Left ventricle myocardium inferior (tissue), 1 donor: ENCODE results near the gene DSCAML1. TPM values are rescaled to one million over a fixed set of nuclear protein-coding genes. Genes with fewer than 3 reads are reported as not detected.

ENCODE experiments used
- DNase-seq: peaks from one replicate; pipeline ENCODE4 v3.0.0-alpha.2; 2020
- H3K27ac ChIP-seq: fragments of 200-600 bp; replicated peaks from 2 replicates; pipeline ENCODE4 v1.8.0; 2021
- H3K27me3 ChIP-seq: fragments of 200-600 bp; 2 replicates; pipeline ENCODE4 v1.8.0; 2021; ENCODE audit warnings: low read depth
- H3K36me3 ChIP-seq: fragments of 200-600 bp; 2 replicates; pipeline ENCODE4 v1.8.0; 2021
- H3K4me1 ChIP-seq: fragments of 200-600 bp; 2 replicates; pipeline ENCODE4 v1.8.0; 2021
- H3K4me3 ChIP-seq: fragments of 200-600 bp; 2 replicates; pipeline ENCODE4 v1.8.0; 2021; ENCODE audit warnings: mild to moderate bottlenecking, moderate library complexity
- H3K9me3 ChIP-seq: fragments of 200-600 bp; replicated peaks from 2 replicates; pipeline ENCODE4 v1.8.0; 2021
- CTCF ChIP-seq: fragments of 200-600 bp; IDR thresholded peaks from 2 replicates; pipeline ENCODE4 v1.8.0; 2021; ENCODE audit warnings: antibody characterized with exemption, mild to moderate bottlenecking, borderline replicate concordance
- intact Hi-C: fragments of 100-400 bp; cut with micrococcal nuclease; formaldehyde crosslinking; loops from one replicate; pipeline ENCODE4 v1.11.0; 2022
- total RNA-seq: library from RNA; stranded (reverse); fragmentation: NEBNext Ultra II Directional; extraction: Animal tissue kit (Norgen Biotek cat#: 25700); gene quantifications from one replicate; pipeline ENCODE4 v1.2.1, GENCODE V29; 2021
- donor health status: DM: no; HTN: yes; CAD: no; lungs with severe emphysema.

The DSCAML1 gene
- total RNA-seq, 1 donor from 2014 or later: 0.19 TPM

DNA sequence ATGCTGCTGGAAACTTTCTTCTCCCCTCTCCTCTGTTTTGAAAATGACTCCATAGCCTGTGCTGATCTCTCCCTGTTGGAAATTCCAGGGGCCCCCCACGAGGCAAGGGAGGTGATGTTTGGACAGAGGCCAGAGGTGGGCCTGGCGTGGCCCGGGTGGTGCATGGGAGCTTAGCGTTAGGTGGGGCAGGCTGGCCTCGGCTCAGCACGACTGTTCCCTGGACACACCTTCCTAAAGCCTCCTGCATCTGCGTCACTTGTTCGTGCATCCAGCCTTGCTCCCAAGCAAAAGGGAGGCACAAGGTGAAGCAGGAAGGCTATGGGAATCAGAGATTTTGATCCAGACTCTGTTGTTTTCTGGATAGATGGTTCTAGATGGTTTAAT lies 334.2 kb downstream of the DSCAML1 start:
- Histone ChIP-seq H3K27ac (no peak overlapping the region), H3K9me3 (no peaks in the 10 kb centered on the region), H3K27me3 (no peaks in the 10 kb centered on the region), H3K36me3 (peaks cover 5% of the 10 kb centered on the region), H3K4me3 (no peak overlapping the region), H3K4me1 (no peaks in the 10 kb centered on the region)
- no peak for DNase-seq
- no peak for TF ChIP-seq CTCF
- intact Hi-C loops: no loop called here

DNA sequence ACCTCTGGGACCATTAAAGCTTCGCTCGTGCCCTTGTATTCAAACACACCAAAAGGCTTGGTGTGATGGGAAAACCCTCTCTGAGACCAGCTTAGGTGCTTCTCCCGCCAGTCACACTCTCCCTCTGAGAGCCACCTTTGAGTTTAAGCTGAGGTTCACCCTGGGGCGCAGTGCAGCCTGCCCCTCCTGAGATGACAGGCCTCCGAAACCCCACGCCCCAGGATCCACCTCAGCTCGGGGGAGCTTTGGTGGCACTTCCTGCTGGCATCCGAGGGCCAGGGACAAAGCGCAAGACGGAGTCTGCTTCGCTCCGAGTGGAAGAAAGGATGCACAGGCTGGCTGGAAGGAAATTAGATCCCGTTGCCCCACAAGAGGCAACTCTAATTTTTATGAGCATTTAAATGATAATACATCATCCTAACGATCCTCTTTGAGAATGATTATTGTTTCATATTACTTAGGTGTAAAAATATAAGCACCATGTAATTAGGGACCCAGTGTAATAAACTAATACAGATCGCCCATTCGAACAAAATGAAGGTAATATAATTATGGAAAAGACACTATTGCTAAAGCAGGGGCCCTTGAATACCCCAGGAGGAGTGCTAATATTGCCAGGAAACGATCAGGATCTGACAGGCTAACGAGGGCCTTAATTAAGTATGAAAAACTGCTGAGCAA lies 334.7 kb downstream of the DSCAML1 start:
- H3K4me1 ChIP-seq: no peaks in the 10 kb centered on the region
- no peak for DNase-seq
- intact Hi-C loops: no loop called here
- H3K27me3 ChIP-seq: no peaks in the 10 kb centered on the region
- no peaks in the 10 kb centered on the region for H3K9me3 ChIP-seq
- TF ChIP-seq CTCF: no peak
- no peak overlapping the region for H3K27ac ChIP-seq
- peaks cover 8% of the 10 kb centered on the region for H3K36me3 ChIP-seq
- no peak overlapping the region for H3K4me3 ChIP-seq

DNA sequence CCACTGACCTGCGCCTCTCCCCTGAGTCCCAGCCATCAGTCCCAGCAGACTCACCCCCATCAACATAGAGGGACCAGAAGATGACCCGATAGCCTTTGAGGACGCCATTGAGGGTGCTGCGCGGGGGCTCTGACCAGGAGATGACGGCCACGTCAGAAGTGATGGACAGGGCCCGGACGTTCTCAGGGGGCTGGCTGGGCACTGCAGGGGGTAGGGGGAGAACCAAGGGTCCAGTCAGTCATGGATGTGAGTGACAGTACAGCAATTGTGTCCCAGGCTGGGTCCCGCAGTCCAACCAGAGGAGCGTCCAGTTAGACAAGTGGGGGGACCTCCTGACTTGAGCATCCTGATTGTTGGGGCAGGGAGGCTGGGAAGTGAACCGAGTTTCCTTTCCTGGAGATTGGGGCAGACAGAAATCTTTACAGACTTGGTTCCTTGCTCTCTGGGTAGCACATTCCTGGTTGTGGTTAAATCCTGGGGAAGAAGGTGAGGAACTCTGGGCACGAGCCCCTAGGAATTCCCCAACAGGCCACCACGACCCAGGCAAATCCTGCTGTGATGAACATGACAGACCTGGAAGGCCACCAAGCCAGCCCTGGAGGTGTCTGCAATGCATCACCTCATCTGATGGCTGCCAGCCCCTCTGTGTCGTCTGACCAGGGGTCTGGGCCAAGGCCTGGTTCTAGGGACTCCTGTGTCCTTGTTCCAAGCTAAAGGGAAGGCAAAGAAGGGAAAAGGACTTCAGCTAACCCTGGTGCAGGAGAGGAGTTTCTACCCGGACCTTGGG lies 335.4 kb downstream of the DSCAML1 start:
- Histone ChIP-seq H3K27ac (no peak overlapping the region), H3K4me3 (no peak overlapping the region), H3K9me3 (no peaks in the 10 kb centered on the region), H3K36me3 (peaks cover 8% of the 10 kb centered on the region), H3K27me3 (no peaks in the 10 kb centered on the region), H3K4me1 (no peaks in the 10 kb centered on the region)
- DNase-seq: no peak
- TF ChIP-seq CTCF: no peak
- intact Hi-C loops: no loop called here

DNA sequence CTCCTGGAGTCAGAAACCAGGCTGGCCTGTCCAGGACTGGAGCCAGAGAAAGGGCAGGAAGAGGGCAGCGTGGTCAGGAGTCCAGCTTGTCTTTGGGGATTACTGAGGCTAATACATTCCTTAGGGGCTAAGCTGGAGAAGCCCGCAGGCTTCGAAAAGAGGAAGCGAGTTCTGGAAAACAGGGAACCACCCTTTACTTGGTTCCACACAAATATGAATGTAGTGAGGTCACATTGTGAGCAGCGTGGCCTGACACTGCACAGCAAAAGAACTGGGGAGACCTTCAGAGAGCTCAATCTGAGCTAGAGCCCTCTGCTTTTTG lies 337.1 kb downstream of the DSCAML1 start:
- DNase-seq: no peak
- H3K27ac ChIP-seq: no peak overlapping the region
- no peaks in the 10 kb centered on the region for H3K27me3 ChIP-seq
- H3K4me3 ChIP-seq: no peak overlapping the region
- peaks cover 15% of the 10 kb centered on the region for H3K36me3 ChIP-seq
- no peaks in the 10 kb centered on the region for H3K4me1 ChIP-seq
- intact Hi-C loops: no loop called here
- peaks cover 4% of the 10 kb centered on the region for H3K9me3 ChIP-seq
- no peak for TF ChIP-seq CTCF

- Histone ChIP-seq H3K27ac (no peak overlapping the region), H3K4me3 (no peak overlapping the region), H3K36me3 (peaks cover 16% of the 10 kb centered on the region), H3K9me3 (peaks cover 10% of the 10 kb centered on the region), H3K27me3 (no peaks in the 10 kb centered on the region), H3K4me1 (no peaks in the 10 kb centered on the region)
- TF ChIP-seq CTCF: no peak
- intact Hi-C loops: no loop called here
- DNase-seq: no peak
Measured at GRCh38 chr11:117459123-117459978, 337.7 kb downstream of the DSCAML1 start.
